Neural crest cell (in vitro differentiated cells): ENCODE data around the gene PTMS. TPM values are rescaled to one million over a fixed set of nuclear protein-coding genes. Genes with fewer than 3 reads are reported as not detected.

Source experiments
- DNase-seq: peaks from one replicate; pipeline ENCODE4 v3.0.0; 2021; ENCODE audit warnings: low read depth, mixed read lengths, low spot score
- H3K27ac Mint-ChIP-seq: one replicate; pipeline ENCODE4 v1.8.0; 2021; ENCODE audit warnings: mild to moderate bottlenecking, mixed read lengths; ENCODE audit not compliant: unreplicated experiment
- H3K27me3 Mint-ChIP-seq: 2 replicates; pipeline ENCODE4 v1.8.0; 2021; ENCODE audit warnings: low read depth, mild to moderate bottlenecking, mixed read lengths
- H3K36me3 Mint-ChIP-seq: 2 replicates; pipeline ENCODE4 v1.8.0; 2021; ENCODE audit warnings: low read depth, mild to moderate bottlenecking, mixed read lengths
- H3K4me1 Mint-ChIP-seq: 2 replicates; pipeline ENCODE4 v1.8.0; 2021; ENCODE audit warnings: mixed read lengths
- H3K4me3 Mint-ChIP-seq: one replicate; pipeline ENCODE4 v1.8.0; 2021; ENCODE audit warnings: mild to moderate bottlenecking, mixed read lengths
- H3K9me3 Mint-ChIP-seq: 2 replicates; pipeline ENCODE4 v1.8.0; 2021; ENCODE audit warnings: mixed read lengths
- total RNA-seq: library from RNA; stranded (reverse); gene quantifications from 2 replicates; pipeline ENCODE4 v1.2.1, GENCODE V29; 2021
- TF ChIP-seq, protein P1 (sequence below): fragments of 200-600 bp; sonication (generic); conservative IDR thresholded peaks from 2 replicates; pipeline ENCODE4 v1.5.0; 2021; ENCODE audit warnings: antibody characterized with exemption, mild to moderate bottlenecking

Gene PTMS
- total RNA-seq, 1 donor from 2014 or later, result 669 TPM

DNA sequence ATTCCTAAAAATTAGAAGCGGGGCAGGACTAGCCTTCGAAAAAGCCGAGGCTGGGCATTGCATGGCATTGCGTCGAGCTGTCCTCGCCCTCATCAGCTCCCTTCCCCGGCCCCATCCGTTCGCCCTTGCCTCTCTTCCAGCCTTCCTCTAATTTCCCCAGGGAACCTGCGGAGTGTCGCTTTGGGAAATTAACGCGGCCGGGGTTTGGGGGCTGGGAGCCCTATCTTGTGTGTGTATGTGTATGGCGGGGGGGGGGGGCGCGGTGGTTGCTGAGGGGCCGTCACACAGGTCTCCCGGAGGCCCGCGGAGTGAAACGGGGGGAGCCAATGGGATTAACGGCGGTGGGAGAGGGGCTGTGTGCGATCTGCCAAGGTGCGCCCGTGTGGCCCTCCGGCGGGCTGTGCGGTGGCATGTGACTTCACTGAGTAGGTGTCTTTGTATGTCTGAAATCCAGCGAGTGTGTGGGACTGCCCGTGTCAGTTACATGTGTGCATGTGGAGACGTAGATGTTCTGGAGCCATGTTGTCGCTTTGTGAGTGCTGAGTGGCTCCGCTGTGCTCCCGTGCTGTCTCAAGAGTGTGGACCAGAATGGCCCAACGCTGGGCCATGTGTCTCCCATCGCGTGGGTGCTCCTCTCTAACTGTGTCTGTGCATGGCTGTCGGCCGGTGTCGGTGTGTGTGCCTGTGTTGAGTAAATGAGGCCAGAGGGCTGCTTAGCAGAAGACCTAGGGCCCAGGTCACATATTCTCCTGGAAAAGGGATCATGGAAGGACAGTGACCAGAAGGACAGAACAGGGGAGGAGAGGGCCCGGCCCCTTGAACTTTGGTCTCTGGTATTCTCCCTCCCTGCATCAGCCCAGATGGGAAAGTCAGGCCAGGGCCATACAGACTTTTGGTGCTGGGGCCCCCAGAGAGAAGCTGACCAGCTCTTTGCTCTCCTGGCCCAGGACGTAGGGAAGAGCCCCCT lies 1.5 kb downstream of the PTMS start:
- Mint-ChIP-seq H3K4me3 (peak overlapping the region; percentile 98), H3K27ac (peak overlapping the region; percentile 98), H3K27me3 (peaks cover 9% of the 10 kb centered on the region), H3K36me3 (peaks cover 11% of the 10 kb centered on the region), H3K9me3 (peaks cover 2% of the 10 kb centered on the region), H3K4me1 (peaks cover 76% of the 10 kb centered on the region)
- TF ChIP-seq, protein P1, sequence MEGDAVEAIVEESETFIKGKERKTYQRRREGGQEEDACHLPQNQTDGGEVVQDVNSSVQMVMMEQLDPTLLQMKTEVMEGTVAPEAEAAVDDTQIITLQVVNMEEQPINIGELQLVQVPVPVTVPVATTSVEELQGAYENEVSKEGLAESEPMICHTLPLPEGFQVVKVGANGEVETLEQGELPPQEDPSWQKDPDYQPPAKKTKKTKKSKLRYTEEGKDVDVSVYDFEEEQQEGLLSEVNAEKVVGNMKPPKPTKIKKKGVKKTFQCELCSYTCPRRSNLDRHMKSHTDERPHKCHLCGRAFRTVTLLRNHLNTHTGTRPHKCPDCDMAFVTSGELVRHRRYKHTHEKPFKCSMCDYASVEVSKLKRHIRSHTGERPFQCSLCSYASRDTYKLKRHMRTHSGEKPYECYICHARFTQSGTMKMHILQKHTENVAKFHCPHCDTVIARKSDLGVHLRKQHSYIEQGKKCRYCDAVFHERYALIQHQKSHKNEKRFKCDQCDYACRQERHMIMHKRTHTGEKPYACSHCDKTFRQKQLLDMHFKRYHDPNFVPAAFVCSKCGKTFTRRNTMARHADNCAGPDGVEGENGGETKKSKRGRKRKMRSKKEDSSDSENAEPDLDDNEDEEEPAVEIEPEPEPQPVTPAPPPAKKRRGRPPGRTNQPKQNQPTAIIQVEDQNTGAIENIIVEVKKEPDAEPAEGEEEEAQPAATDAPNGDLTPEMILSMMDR, result no peak
- no peak for DNase-seq

DNA sequence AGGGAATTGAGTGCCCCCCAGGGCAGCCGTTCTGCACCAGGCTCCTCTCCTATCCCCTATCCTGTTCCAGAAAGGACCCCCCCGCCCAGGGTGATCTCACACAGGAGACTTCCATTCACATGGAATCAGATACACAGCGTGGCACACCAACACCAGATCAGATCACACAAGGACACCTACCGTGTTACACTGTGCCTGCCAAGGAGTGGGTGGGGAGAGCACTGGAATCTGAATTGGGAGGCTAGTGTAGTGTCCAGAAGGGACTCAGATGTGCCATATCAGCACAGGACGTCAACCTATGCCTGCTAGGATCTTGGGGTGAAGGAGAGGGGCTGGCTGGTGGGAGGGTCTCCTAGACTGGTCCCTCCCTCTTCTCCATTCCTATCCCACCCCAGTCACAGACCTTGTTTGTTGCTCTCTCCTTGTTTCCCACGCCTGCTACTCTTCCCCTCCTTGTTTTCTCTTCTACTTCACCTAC lies 2.3 kb downstream of the PTMS start:
- TF ChIP-seq, protein P1, result no peak
- Mint-ChIP-seq H3K27me3 (peaks cover 12% of the 10 kb centered on the region), H3K36me3 (peaks cover 11% of the 10 kb centered on the region), H3K4me3 (peak overlapping the region; percentile 98), H3K4me1 (peaks cover 70% of the 10 kb centered on the region), H3K27ac (peak overlapping the region; percentile 98), H3K9me3 (peaks cover 2% of the 10 kb centered on the region)
- no peak for DNase-seq

DNA sequence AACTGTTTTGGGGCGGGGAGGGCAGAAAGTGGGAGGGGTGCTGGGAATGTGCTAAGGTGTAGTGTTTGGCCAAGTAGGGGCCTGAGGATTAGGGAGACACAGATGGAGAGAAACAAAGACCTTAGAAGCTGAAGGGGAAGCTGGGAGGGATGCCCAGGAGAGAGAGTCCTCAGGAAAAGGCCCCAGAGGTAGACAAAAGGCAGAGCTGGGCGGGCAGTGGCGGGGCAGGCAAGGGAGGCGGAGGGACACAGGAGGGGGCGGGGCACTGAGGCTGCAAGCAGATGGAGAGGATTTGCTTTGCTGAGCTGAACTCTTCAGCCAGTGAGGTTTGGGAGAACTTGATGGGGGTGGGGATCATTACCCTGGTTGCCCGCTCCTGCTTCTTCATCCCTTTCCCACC lies 2.8 kb downstream of the PTMS start:
- Mint-ChIP-seq H3K4me1 (peaks cover 65% of the 10 kb centered on the region), H3K4me3 (peak overlapping the region; percentile 98), H3K27ac (peak overlapping the region; percentile 98), H3K27me3 (peaks cover 12% of the 10 kb centered on the region), H3K9me3 (peaks cover 2% of the 10 kb centered on the region), H3K36me3 (peaks cover 11% of the 10 kb centered on the region)
- peak; percentile 63 for DNase-seq
- TF ChIP-seq, protein P1, result no peak

DNA sequence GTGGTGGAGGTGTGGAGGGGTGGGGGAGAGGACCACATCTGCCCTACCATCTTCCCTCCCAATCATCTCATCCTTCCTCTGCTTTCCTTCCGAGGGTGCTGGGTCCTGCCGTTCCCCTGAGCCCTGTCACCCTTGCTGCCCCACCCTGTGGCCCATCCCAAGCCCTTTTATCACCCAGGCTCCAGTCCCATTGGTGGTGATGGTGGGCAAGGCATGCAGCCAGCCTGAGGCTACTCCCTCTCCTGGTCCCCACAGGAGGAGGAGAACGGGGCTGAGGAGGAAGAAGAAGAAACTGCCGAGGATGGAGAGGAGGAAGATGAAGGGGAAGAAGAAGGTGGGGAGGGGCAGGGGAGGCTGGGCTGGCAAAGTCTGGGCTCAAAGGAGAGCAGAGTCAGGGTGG lies 3.5 kb downstream of the PTMS start:
- no peak for DNase-seq
- H3K4me1 Mint-ChIP-seq, result peaks cover 60% of the 10 kb centered on the region

DNA sequence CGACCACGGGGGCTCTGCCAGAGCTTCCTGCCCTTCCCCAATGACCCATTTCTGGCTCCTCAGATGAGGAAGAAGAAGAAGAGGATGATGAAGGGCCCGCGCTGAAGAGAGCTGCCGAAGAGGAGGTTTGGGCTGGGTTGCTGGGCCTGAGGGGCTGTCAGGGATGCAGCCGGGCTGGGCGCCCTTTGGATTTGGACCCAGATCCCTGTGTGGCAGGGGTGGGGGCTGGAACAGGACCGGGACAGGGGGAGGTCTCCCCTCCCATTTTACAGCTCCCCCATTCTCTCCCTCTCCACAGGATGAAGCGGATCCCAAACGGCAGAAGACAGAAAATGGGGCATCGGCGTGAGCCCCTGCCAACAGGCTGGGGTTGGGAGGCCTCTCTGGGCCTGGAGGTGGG lies 3.9 kb downstream of the PTMS start:
- TF ChIP-seq, protein P1, result no peak
- Mint-ChIP-seq H3K4me3 (peak overlapping the region; percentile 57), H3K27me3 (peaks cover 18% of the 10 kb centered on the region), H3K9me3 (no peaks in the 10 kb centered on the region), H3K4me1 (peaks cover 58% of the 10 kb centered on the region), H3K36me3 (peaks cover 16% of the 10 kb centered on the region), H3K27ac (no peak overlapping the region)
- DNase-seq, result no peak

More for the DNA sequence above, 3.5 kb downstream of the PTMS start:
- Mint-ChIP-seq H3K27me3 (peaks cover 16% of the 10 kb centered on the region), H3K27ac (no peak overlapping the region), H3K36me3 (peaks cover 12% of the 10 kb centered on the region), H3K4me3 (peak overlapping the region; percentile 57), H3K9me3 (no peaks in the 10 kb centered on the region)
- TF ChIP-seq, protein P1, result no peak
